ENCODE results near the gene GPSM1.
"Not testable (repeated sequence)": the region's sequence is repeated elsewhere in the genome, so short reads cannot be mapped to it uniquely, and the experiment has no call there.

Gene GPSM1

DNA sequence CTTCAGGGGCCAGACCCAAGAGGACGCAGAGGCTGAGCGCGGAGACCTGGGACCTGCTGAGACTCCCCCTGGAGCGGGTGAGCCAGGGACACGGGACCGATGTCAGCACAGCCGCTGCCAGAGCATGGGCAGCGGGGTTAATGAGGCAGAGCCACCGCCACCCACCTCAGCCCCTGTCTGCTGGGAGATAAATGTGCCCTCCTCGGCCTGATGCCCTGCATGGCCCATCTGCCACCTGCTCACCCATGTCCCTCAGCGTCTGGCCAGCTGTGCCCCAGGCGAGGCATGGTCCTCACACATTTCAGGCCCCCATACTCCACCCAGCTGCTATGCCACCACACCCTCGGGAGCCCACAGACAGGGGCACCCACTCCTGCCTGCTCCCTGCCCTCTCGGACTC is 21.4 kb downstream of the GPSM1 start:
- Histone ChIP-seq H3K27me3 (ENCODE audit: low read depth) (no peaks in the 10 kb centered on the region), H3K4me3 (no peak overlapping the region), H3K9me3 (no peaks in the 10 kb centered on the region), H3K36me3 (replicated peaks) (no peaks in the 10 kb centered on the region), H3K4me1 (no peaks in the 10 kb centered on the region)
- DNase-seq (ENCODE audit: low spot score in 2 of 2) = no peak
- in situ Hi-C loops (cut with MboI; ENCODE audit: low sequenced_read_pairs) = no loop called here

- no peak for DNase-seq (ENCODE audit: low spot score in 2 of 2)
- in situ Hi-C loops (cut with MboI; ENCODE audit: low sequenced_read_pairs) = no loop called here
- H3K9me3 ChIP-seq = no peaks in the 10 kb centered on the region
- H3K36me3 ChIP-seq (replicated peaks) = no peaks in the 10 kb centered on the region
- H3K4me1 ChIP-seq = no peaks in the 10 kb centered on the region
- no peak overlapping the region for H3K4me3 ChIP-seq
- no peaks in the 10 kb centered on the region for H3K27me3 ChIP-seq (ENCODE audit: low read depth)
Measured at GRCh38 chr9:136349546-136349945, 22.2 kb downstream of the GPSM1 start.

DNA sequence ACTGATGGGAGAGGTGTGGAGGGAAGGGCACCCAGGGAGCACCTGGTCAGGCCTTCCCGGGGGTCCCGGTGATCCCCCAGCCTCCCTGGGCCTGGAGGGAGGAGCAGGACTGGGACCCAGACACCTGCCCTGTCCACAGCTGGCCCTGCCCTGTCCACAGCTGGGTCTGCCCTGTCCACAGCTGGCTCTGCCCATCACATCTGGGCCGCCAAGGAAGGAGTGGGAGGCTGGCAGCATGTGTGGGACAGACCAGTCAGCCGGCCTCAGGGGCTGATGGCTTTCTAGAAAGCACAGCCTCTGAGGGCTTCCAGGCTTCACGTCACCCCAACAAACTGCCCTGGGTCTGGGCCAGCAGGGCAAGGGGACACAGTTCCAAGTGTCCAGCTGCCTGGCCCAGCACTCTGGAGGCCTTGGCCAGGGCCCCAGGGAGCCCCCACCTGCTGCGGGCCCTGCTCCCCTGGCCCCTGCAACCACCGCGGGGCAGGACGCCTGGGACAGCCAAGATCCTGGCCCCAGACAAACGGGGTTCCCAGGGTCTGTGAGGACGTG is 24.0 kb downstream of the GPSM1 start:
- no peak overlapping the region for H3K4me3 ChIP-seq
- no peaks in the 10 kb centered on the region for H3K4me1 ChIP-seq
- no peaks in the 10 kb centered on the region for H3K36me3 ChIP-seq (replicated peaks)
- in situ Hi-C loops (cut with MboI; ENCODE audit: low sequenced_read_pairs) = no loop called here
- no peaks in the 10 kb centered on the region for H3K27me3 ChIP-seq (ENCODE audit: low read depth)
- DNase-seq (ENCODE audit: low spot score in 2 of 2) = no peak
- H3K9me3 ChIP-seq = no peaks in the 10 kb centered on the region

DNA sequence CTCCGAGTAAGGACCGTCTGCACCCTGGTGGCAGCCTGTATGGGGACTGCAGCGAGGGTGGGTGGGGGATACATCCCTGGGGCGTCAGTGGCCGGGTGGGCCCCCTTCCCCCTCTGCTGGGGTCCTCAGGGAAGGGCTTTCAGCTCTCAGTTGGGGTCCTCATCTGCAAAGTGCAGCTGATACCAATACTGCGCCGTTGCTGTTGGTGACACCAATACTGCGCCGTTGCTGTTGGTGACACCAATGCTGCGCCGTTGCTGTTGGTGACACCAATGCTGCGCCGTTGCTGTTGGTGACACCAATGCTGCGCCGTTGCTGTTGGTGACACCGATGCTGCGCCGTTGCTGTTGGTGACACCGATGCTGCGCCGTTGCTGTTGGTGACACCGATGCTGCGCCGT is 24.5 kb downstream of the GPSM1 start:
- H3K27me3 ChIP-seq (ENCODE audit: low read depth); H3K4me1 ChIP-seq; H3K36me3 ChIP-seq (replicated peaks); DNase-seq (ENCODE audit: low spot score in 2 of 2); H3K9me3 ChIP-seq; in situ Hi-C loops (cut with MboI; ENCODE audit: low sequenced_read_pairs); H3K4me3 ChIP-seq: not testable (repeated sequence)

GRCh38 chr9:136352682-136353081 is 25.3 kb downstream of the GPSM1 start:
- no peak for DNase-seq (ENCODE audit: low spot score in 2 of 2)
- no peaks in the 10 kb centered on the region for H3K9me3 ChIP-seq
- in situ Hi-C loops (cut with MboI; ENCODE audit: low sequenced_read_pairs) = no loop called here
- H3K27me3 ChIP-seq (ENCODE audit: low read depth) = no peaks in the 10 kb centered on the region
- H3K36me3 ChIP-seq (replicated peaks) = no peaks in the 10 kb centered on the region
- H3K4me1 ChIP-seq = no peaks in the 10 kb centered on the region
- H3K4me3 ChIP-seq = no peak overlapping the region

DNA sequence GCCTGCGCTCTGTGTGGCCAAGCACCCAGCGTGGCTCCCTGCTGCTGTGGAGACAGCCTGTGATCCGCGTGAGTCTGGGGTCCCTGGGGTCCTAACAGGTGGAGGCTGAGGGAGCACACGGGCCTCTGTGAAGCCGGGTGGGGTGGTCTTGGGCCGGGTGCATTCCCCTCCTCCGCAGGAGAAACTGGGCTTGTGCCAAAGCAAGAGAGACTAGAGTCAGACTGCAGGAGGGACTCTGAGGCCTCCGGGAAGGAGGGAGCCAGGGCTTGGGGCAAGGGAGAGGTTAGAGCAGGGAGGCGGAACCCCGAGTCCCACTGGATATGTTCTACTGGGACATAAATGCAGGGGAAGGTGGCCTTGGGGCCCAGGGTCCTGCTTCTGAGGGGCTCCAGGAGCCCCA is 25.7 kb downstream of the GPSM1 start:
- in situ Hi-C loops (cut with MboI; ENCODE audit: low sequenced_read_pairs) = no loop called here
- Histone ChIP-seq H3K4me3 (no peak overlapping the region), H3K9me3 (no peaks in the 10 kb centered on the region), H3K36me3 (replicated peaks) (no peaks in the 10 kb centered on the region), H3K27me3 (ENCODE audit: low read depth) (no peaks in the 10 kb centered on the region), H3K4me1 (no peaks in the 10 kb centered on the region)
- DNase-seq (ENCODE audit: low spot score in 2 of 2) = no peak

GRCh38 chr9:136353757-136354488 is 26.6 kb downstream of the GPSM1 start:
- in situ Hi-C loops (cut with MboI; ENCODE audit: low sequenced_read_pairs) = no loop called here
- no peaks in the 10 kb centered on the region for H3K27me3 ChIP-seq (ENCODE audit: low read depth)
- H3K4me1 ChIP-seq = no peaks in the 10 kb centered on the region
- H3K36me3 ChIP-seq (replicated peaks) = no peaks in the 10 kb centered on the region
- H3K9me3 ChIP-seq = no peaks in the 10 kb centered on the region
- DNase-seq (ENCODE audit: low spot score in 2 of 2) = no peak
- no peak overlapping the region for H3K4me3 ChIP-seq

- no peaks in the 10 kb centered on the region for H3K9me3 ChIP-seq
- H3K27me3 ChIP-seq (ENCODE audit: low read depth) = no peaks in the 10 kb centered on the region
- H3K36me3 ChIP-seq (replicated peaks) = no peaks in the 10 kb centered on the region
- in situ Hi-C loops (cut with MboI; ENCODE audit: low sequenced_read_pairs) = no loop called here
- no peak for DNase-seq (ENCODE audit: low spot score in 2 of 2)
- no peaks in the 10 kb centered on the region for H3K4me1 ChIP-seq
- no peak overlapping the region for H3K4me3 ChIP-seq
Measured at GRCh38 chr9:136354592-136355085, 27.3 kb downstream of the GPSM1 start.

DNA sequence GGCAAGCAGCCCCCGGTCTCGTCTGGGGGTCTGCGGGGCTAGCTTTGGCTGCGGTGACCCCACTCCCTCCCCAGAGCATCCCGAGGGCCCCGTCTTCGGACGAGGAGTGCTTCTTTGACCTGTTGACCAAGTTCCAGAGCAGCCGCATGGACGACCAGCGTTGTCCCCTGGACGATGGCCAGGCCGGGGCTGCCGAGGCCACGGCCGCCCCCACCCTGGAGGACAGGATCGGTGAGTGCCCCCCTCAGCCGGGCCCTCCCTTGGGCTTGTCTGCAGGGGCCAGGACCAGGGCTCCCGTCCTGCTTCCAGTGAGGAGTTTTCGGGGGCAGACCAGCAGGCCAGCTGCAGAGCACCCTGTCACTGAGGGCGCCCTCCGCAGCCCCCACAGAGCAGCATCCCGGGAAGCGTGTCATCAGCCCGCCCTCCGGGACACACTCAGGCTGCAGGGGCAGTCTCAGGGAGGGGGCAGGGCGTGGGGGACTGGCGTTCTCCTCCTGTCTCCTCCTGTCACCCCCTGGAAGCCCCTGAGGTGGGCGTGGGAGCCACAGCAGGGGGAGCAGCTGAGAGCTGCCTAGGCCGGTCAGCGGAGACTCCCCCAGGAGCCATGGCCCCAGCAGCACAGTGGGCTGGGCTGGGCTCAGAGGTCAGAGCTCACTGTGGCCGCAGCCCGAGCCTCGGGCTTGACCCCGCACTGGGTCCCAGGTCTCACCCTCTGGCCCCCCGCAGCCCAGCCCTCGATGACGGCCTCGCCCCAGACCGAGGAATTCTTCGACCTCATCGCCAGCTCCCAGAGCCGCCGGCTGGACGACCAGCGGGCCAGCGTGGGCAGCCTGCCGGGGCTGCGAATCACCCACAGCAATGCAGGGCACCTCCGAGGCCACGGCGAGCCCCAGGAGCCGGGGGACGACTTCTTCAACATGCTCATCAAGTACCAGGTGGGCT is 28.5 kb downstream of the GPSM1 start:
- no peak overlapping the region for H3K4me3 ChIP-seq
- H3K9me3 ChIP-seq = no peaks in the 10 kb centered on the region
- no peaks in the 10 kb centered on the region for H3K27me3 ChIP-seq (ENCODE audit: low read depth)
- no peaks in the 10 kb centered on the region for H3K4me1 ChIP-seq
- no peak for DNase-seq (ENCODE audit: low spot score in 2 of 2)
- in situ Hi-C loops (cut with MboI; ENCODE audit: low sequenced_read_pairs) = no loop called here
- no peaks in the 10 kb centered on the region for H3K36me3 ChIP-seq (replicated peaks)

GRCh38 chr9:136357202-136357725 is 29.9 kb downstream of the GPSM1 start:
- Histone ChIP-seq H3K36me3 (replicated peaks) (no peaks in the 10 kb centered on the region), H3K4me3 (no peak overlapping the region), H3K27me3 (ENCODE audit: low read depth) (no peaks in the 10 kb centered on the region), H3K9me3 (no peaks in the 10 kb centered on the region), H3K4me1 (no peaks in the 10 kb centered on the region)
- in situ Hi-C loops (cut with MboI; ENCODE audit: low sequenced_read_pairs) = no loop called here
- DNase-seq (ENCODE audit: low spot score in 2 of 2) = no peak

- H3K36me3 ChIP-seq (replicated peaks) = no peaks in the 10 kb centered on the region; the same call in 1 of the 2 replicates
- in situ Hi-C loops (cut with MboI; ENCODE audit: low sequenced_read_pairs) = no loop called here
- no peaks in the 10 kb centered on the region for H3K27me3 ChIP-seq (ENCODE audit: low read depth)
- H3K4me1 ChIP-seq = peaks cover 3% of the 10 kb centered on the region
- H3K9me3 ChIP-seq = no peaks in the 10 kb centered on the region
- no peak for DNase-seq (ENCODE audit: low spot score in 2 of 2)
- H3K4me3 ChIP-seq = no peak overlapping the region
Measured at GRCh38 chr9:136358016-136358415, 30.7 kb downstream of the GPSM1 start.

- Histone ChIP-seq H3K36me3 (replicated peaks) (no peaks in the 10 kb centered on the region; the same call in 1 of the 2 replicates), H3K27me3 (ENCODE audit: low read depth) (no peaks in the 10 kb centered on the region), H3K9me3 (no peaks in the 10 kb centered on the region), H3K4me3 (no peak overlapping the region), H3K4me1 (peaks cover 5% of the 10 kb centered on the region)
- in situ Hi-C loops (cut with MboI; ENCODE audit: low sequenced_read_pairs) = no loop called here
- DNase-seq (ENCODE audit: low spot score in 2 of 2) = no peak
Measured at GRCh38 chr9:136358888-136359287, 31.5 kb downstream of the GPSM1 start.

DNA sequence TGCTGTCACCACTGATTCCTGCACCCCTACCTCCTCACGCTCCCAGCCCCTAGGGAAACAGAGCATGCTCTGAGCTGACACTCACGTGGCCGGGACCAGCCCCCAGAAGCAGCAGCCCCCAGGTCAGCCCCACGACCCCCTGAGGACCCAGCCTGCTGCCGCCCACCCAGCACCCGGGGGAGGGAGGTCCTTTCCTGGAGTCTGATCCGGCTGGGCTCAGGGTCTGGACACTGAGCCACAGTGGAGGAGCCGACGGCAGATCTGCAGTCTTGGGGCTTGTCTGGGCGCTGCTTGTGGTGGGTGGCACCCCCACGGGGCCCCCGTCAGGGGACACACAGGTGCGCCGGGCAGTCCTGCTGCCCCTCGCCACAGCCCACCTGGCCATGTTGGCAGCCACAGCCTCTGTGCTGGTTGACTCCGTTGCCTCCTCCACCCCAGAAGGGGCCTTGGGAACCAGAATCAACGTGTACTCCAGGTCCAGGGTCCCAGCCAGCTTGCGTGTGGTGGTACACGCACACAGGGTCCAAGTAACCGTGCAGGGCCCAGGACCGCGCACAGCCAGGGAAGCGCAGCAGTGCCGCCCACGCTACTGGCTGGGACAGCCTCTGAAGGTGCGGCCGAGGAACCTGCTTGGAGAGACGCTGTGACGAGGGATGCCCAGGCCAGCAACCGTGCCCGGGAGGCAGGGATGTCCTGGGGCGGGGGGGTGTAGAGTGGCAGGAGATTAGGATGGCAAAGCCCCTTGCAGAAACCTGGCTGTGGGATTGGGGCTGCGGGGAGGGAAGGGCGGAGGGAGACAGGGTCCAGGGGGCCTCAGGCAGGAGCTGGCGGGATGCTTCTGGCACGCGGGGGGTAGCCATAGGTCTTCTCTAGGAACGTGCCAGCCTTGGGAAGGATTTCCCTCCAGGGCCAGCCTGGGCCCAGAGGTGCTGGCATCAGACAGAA is 32.7 kb downstream of the GPSM1 start:
- Histone ChIP-seq H3K27me3 (ENCODE audit: low read depth) (no peaks in the 10 kb centered on the region), H3K4me1 (peaks cover 8% of the 10 kb centered on the region), H3K36me3 (replicated peaks) (no peaks in the 10 kb centered on the region; the same call in 1 of the 2 replicates), H3K4me3 (no peak overlapping the region), H3K9me3 (no peaks in the 10 kb centered on the region)
- in situ Hi-C loops (cut with MboI; ENCODE audit: low sequenced_read_pairs) = no loop called here
- DNase-seq (ENCODE audit: low spot score in 2 of 2) = no peak
